CD4-positive, alpha-beta T cell treated with Interleukin-1 beta for 1 hour (primary cell): ENCODE data around the gene DNAJC17.
A peak's percentile ranks its signal among the peaks of the same experiment; 100 is the strongest.

Experiments
- DNase-seq, 2 donors: peaks; one replicate each; pipeline ENCODE4 v3.0.0-alpha.2; 2020 to 2022

DNAJC17 gene

GRCh38 chr15:40789119-40789518 is 18.2 kb downstream of the DNAJC17 start:
- DNase-seq, result no peak

GRCh38 chr15:40787991-40788390 is 19.3 kb downstream of the DNAJC17 start:
- DNase-seq, result no peak

GRCh38 chr15:40787344-40787841 is 19.9 kb downstream of the DNAJC17 start:
- peak in 1 of 2 donors; percentile 38 for DNase-seq

- DNase-seq, result no peak
These were observed 21.5 kb downstream of the DNAJC17 start for GRCh38 chr15:40785814-40786213.

GRCh38 chr15:40785164-40785563 is 22.1 kb downstream of the DNAJC17 start:
- DNase-seq, result no peak

GRCh38 chr15:40782609-40783227 is 24.6 kb downstream of the DNAJC17 start:
- peak; percentile 81 to 82 for DNase-seq

- DNase-seq, result peak; percentile 64 to 65
These were observed 30.6 kb downstream of the DNAJC17 start for GRCh38 chr15:40776537-40777141.

GRCh38 chr15:40775740-40776536 is 31.3 kb downstream of the DNAJC17 start:
- no peak for DNase-seq

- DNase-seq, result no peak
These were observed 32.3 kb downstream of the DNAJC17 start for GRCh38 chr15:40775007-40775406.

- DNase-seq, result no peak
These were observed 33.4 kb downstream of the DNAJC17 start for GRCh38 chr15:40773902-40774301.

- DNase-seq, result no peak
These were observed 33.8 kb downstream of the DNAJC17 start for GRCh38 chr15:40773496-40773895.

- DNase-seq, result no peak
These were observed 35.3 kb downstream of the DNAJC17 start for GRCh38 chr15:40772014-40772413.

GRCh38 chr15:40771242-40771641 is 36.0 kb downstream of the DNAJC17 start:
- no peak for DNase-seq

- DNase-seq, result no peak
These were observed 37.0 kb downstream of the DNAJC17 start for GRCh38 chr15:40770147-40770721.

GRCh38 chr15:40769274-40770146 is 37.8 kb downstream of the DNAJC17 start, which contains the start of gene C15orf62:
C15orf62 (plus strand) TSS chr15:40769980; CDS start chr15:40770496, 516 bp downstream.
- peak in 1 of 2 donors; percentile 65 for DNase-seq

- DNase-seq, result no peak
These were observed 38.6 kb downstream of the DNAJC17 start for GRCh38 chr15:40768521-40769273.

GRCh38 chr15:40767838-40768500 is 39.3 kb downstream of the DNAJC17 start:
- DNase-seq, result no peak

GRCh38 chr15:40766906-40767837 is 40.1 kb downstream of the DNAJC17 start:
- DNase-seq, result no peak

- no peak for DNase-seq
These were observed 41.0 kb downstream of the DNAJC17 start for GRCh38 chr15:40766194-40766815.
